Muscle of arm (tissue), 14 donors: ENCODE data around the gene LMO2. TPM values are rescaled to one million over a fixed set of nuclear protein-coding genes. Genes with fewer than 3 reads are reported as not detected.
"Not testable (repeated sequence)": the region's sequence is repeated elsewhere in the genome, so short reads cannot be mapped to it uniquely, and the experiment has no call there.

ENCODE experiments used
- DNase-seq: peaks from one replicate; pipeline ENCODE4 v3.0.0-alpha.2; 2013
- long read RNA-seq, 11 donors: transcript quantifications; one replicate each; lab custom pipeline, GENCODE V29; 2026
- polyA plus RNA-seq, 12 donors: library from polyadenylated mRNA; unstranded; fragments of 120-200 nt; gene quantifications; one replicate each; pipeline ENCODE4 v1.2.1, GENCODE V29; 2013; ENCODE audit not compliant: insufficient read length in 12 of 12

LMO2 gene
- polyA plus RNA-seq: 10 to 100 TPM in 11 of 12 donors, not detected in 1; 14.2 to 26.1 (median 16.3) TPM
- long read RNA-seq, donor 1, transcript LMO2-202 (3 exons, 1,687 nt): major isoform, 7 of 9 reads
- long read RNA-seq, donor 1, partial matches to known transcripts: 0 of 9 reads
- long read RNA-seq, donor 1, other reads (novel, unspliced or antisense): 0 of 9 reads
- long read RNA-seq, donor 2, transcript LMO2-202 (3 exons, 1,687 nt): major isoform, 5 of 6 reads
- long read RNA-seq, donor 2, partial matches to known transcripts: 0 of 6 reads
- long read RNA-seq, donor 2, other reads (novel, unspliced or antisense): 0 of 6 reads
- long read RNA-seq, donor 3, partial matches to known transcripts: 0 of 1 reads
- long read RNA-seq, donor 3, other reads (novel, unspliced or antisense): 0 of 1 reads
- long read RNA-seq, donor 4, partial matches to known transcripts: 0 of 4 reads
- long read RNA-seq, donor 4, other reads (novel, unspliced or antisense): 0 of 4 reads
- long read RNA-seq, donor 5: 0 reads
- long read RNA-seq, donor 6, partial matches to known transcripts: 0 of 2 reads
- long read RNA-seq, donor 6, other reads (novel, unspliced or antisense): 0 of 2 reads
- long read RNA-seq, donor 7, partial matches to known transcripts: 0 of 4 reads
- long read RNA-seq, donor 7, other reads (novel, unspliced or antisense): 0 of 4 reads
- long read RNA-seq, donor 8, transcript LMO2-204 (2 exons, 1,550 nt): minor isoform, 5 of 17 reads
- long read RNA-seq, donor 8, transcript LMO2-202 (3 exons, 1,687 nt): major isoform, 7 of 17 reads
- long read RNA-seq, donor 8, partial matches to known transcripts: 0 of 17 reads
- long read RNA-seq, donor 8, other reads (novel, unspliced or antisense): 5 of 17 reads
- long read RNA-seq, donor 9, partial matches to known transcripts: 0 of 6 reads
- long read RNA-seq, donor 9, other reads (novel, unspliced or antisense): 0 of 6 reads
- long read RNA-seq, donor 10, transcript LMO2-202 (3 exons, 1,687 nt): major isoform, 6 of 7 reads
- long read RNA-seq, donor 10, partial matches to known transcripts: 0 of 7 reads
- long read RNA-seq, donor 10, other reads (novel, unspliced or antisense): 0 of 7 reads
- long read RNA-seq, donor 11, transcript LMO2-202 (3 exons, 1,687 nt): major isoform, 5 of 7 reads
- long read RNA-seq, donor 11, partial matches to known transcripts: 0 of 7 reads
- long read RNA-seq, donor 11, other reads (novel, unspliced or antisense): 0 of 7 reads

GRCh38 chr11:33891714-33892327 is at the start of gene LMO2:
Gene LMO2 (minus strand): TSS chr11:33892076. CDS start chr11:33869716, 22,360 bp downstream.
- no peak for DNase-seq

- no peak for DNase-seq
These were observed 48.6 kb upstream of the LMO2 start for GRCh38 chr11:33940538-33940815.

GRCh38 chr11:33936725-33937604 is 45.1 kb upstream of the LMO2 start:
- peak; percentile 42 for DNase-seq

- DNase-seq: no peak
These were observed 43.9 kb upstream of the LMO2 start for GRCh38 chr11:33935461-33936456.

- no peak for DNase-seq
These were observed 43.1 kb upstream of the LMO2 start for GRCh38 chr11:33935005-33935404.

- no peak for DNase-seq
These were observed 42.6 kb upstream of the LMO2 start for GRCh38 chr11:33934450-33934849.

GRCh38 chr11:33933602-33934001 is 41.7 kb upstream of the LMO2 start:
- no peak for DNase-seq

- DNase-seq: no peak
These were observed 40.8 kb upstream of the LMO2 start for GRCh38 chr11:33932721-33933120.

GRCh38 chr11:33931739-33932366 is 40.0 kb upstream of the LMO2 start:
- not testable (repeated sequence) for DNase-seq

GRCh38 chr11:33931067-33931466 is 39.2 kb upstream of the LMO2 start:
- DNase-seq: no peak

- no peak for DNase-seq
These were observed 38.6 kb upstream of the LMO2 start for GRCh38 chr11:33930317-33931021.

- no peak for DNase-seq
These were observed 36.7 kb upstream of the LMO2 start for GRCh38 chr11:33928564-33928963.

GRCh38 chr11:33926671-33927552 is 35.0 kb upstream of the LMO2 start:
- no peak for DNase-seq

GRCh38 chr11:33924341-33924740 is 32.5 kb upstream of the LMO2 start:
- DNase-seq: no peak

GRCh38 chr11:33923626-33924025 is 31.8 kb upstream of the LMO2 start:
- DNase-seq: no peak

GRCh38 chr11:33920838-33921613 is 29.1 kb upstream of the LMO2 start:
- DNase-seq: no peak
